GM20000 (cell line): ENCODE results near the gene STAMBPL1.
"Not testable (repeated sequence)": the region's sequence is repeated elsewhere in the genome, so short reads cannot be mapped to it uniquely, and the experiment has no call there.

Source experiments
- DNase-seq: peaks from one replicate; pipeline ENCODE4 v3.0.0; 2012; ENCODE audit warnings: low spot score
- CTCF ChIP-seq: IDR thresholded peaks from 2 replicates; pipeline ENCODE4 v1.5.1; 2012; ENCODE audit warnings: mild to moderate bottlenecking, control low read depth; ENCODE audit errors: extremely low read depth, missing control alignments

STAMBPL1 gene

GRCh38 chr10:88875081-88875480, 5.0 kb upstream of the STAMBPL1 start:
- DNase-seq, result no peak
- no peak for TF ChIP-seq CTCF

- TF ChIP-seq CTCF, result no peak
- DNase-seq, result no peak
These were observed 2.7 kb upstream of the STAMBPL1 start for GRCh38 chr10:88877298-88877697.

GRCh38 chr10:88880282-88881076, 434 bp downstream of the STAMBPL1 start:
- DNase-seq, result peak; percentile 81
- no peak for TF ChIP-seq CTCF

GRCh38 chr10:88881320-88881719, 1.3 kb downstream of the STAMBPL1 start:
- no peak for DNase-seq
- no peak for TF ChIP-seq CTCF

GRCh38 chr10:88881922-88882645, 2.0 kb downstream of the STAMBPL1 start:
- no peak for TF ChIP-seq CTCF
- DNase-seq, result no peak

GRCh38 chr10:88882646-88883447, 2.8 kb downstream of the STAMBPL1 start:
- DNase-seq, result not testable (repeated sequence)

- TF ChIP-seq CTCF, result no peak
- DNase-seq, result no peak
These were observed 3.4 kb downstream of the STAMBPL1 start for GRCh38 chr10:88883448-88883809.
